NCI-H1436 (cell line): ENCODE data around the gene DDOST.
"Not testable (repeated sequence)": the region's sequence is repeated elsewhere in the genome, so short reads cannot be mapped to it uniquely, and the experiment has no call there.

Source experiments
- DNase-seq: peaks from one replicate; lab custom pipeline; 2025; lab: John Stamatoyannopoulos, UW

DDOST gene

GRCh38 chr1:20691872-20692271, 30.7 kb upstream of the DDOST start:
- DNase-seq = no peak

- DNase-seq = no peak
These were observed 28.5 kb upstream of the DDOST start for GRCh38 chr1:20689645-20690056.

- DNase-seq = no peak
These were observed 25.9 kb upstream of the DDOST start for GRCh38 chr1:20686883-20687725.

GRCh38 chr1:20685741-20686140, 24.6 kb upstream of the DDOST start:
- DNase-seq = no peak

- no peak for DNase-seq
These were observed 24.0 kb upstream of the DDOST start for GRCh38 chr1:20685099-20685662.

GRCh38 chr1:20684651-20685050, 23.5 kb upstream of the DDOST start:
- no peak for DNase-seq

GRCh38 chr1:20684050-20684620, 23.0 kb upstream of the DDOST start:
- DNase-seq = no peak

- DNase-seq = no peak
These were observed 22.4 kb upstream of the DDOST start for GRCh38 chr1:20683614-20684013.

- no peak for DNase-seq
These were observed 21.5 kb upstream of the DDOST start for GRCh38 chr1:20682571-20683236.

- DNase-seq = no peak
These were observed 20.8 kb upstream of the DDOST start for GRCh38 chr1:20681999-20682398.

- DNase-seq = no peak
These were observed 19.1 kb upstream of the DDOST start for GRCh38 chr1:20680269-20680668.

- no peak for DNase-seq
These were observed 17.4 kb upstream of the DDOST start for GRCh38 chr1:20678599-20678998.

- not testable (repeated sequence) for DNase-seq
These were observed 12.5 kb upstream of the DDOST start for GRCh38 chr1:20673626-20674025.

GRCh38 chr1:20672265-20672632, 11.1 kb upstream of the DDOST start:
- DNase-seq = no peak

GRCh38 chr1:20670936-20671335, 9.8 kb upstream of the DDOST start:
- no peak for DNase-seq

- DNase-seq = no peak
These were observed 7.4 kb upstream of the DDOST start for GRCh38 chr1:20668581-20668980.

GRCh38 chr1:20666804-20667203, 5.6 kb upstream of the DDOST start:
- no peak for DNase-seq

- no peak for DNase-seq
These were observed 5.0 kb upstream of the DDOST start for GRCh38 chr1:20666146-20666545.

GRCh38 chr1:20665726-20666125, 4.6 kb upstream of the DDOST start:
- no peak for DNase-seq

- no peak for DNase-seq
These were observed 3.0 kb upstream of the DDOST start for GRCh38 chr1:20663969-20664715.

GRCh38 chr1:20663365-20663764, 2.2 kb upstream of the DDOST start:
- DNase-seq = no peak

GRCh38 chr1:20662110-20662475, 924 bp upstream of the DDOST start:
- no peak for DNase-seq
